GM12878 (cell line): ENCODE data around the gene CFAP45.

Experiments used
- EZH2 ChIP-seq: IDR thresholded peaks from 2 replicates; pipeline ENCODE4 v1.6.1; 2012; ENCODE audit warnings: low read depth, mild to moderate bottlenecking, control low read depth, inconsistent platforms, low read length, borderline replicate concordance; ENCODE audit not compliant: control insufficient read depth
- PAX8 ChIP-seq: fragments of 450-650 bp; IDR thresholded peaks from 2 replicates; pipeline ENCODE4 v1.6.1; 2017; ENCODE audit warnings: mild to moderate bottlenecking, moderate library complexity
- POLR2A ChIP-seq: IDR thresholded peaks from 2 replicates; pipeline ENCODE4 v1.6.1; 2011; ENCODE audit warnings: low read depth, mild to moderate bottlenecking, low read length
- SMC3 ChIP-seq: IDR thresholded peaks from 2 replicates; pipeline ENCODE4 v1.6.1; 2011; ENCODE audit warnings: low read length, improper control_type of control experiment, borderline replicate concordance
- TBL1XR1 ChIP-seq: IDR thresholded peaks from 2 replicates; pipeline ENCODE4 v1.6.1; 2012; ENCODE audit warnings: low read depth, low read length, improper control_type of control experiment
- TF ChIP-seq, protein P1 (sequence below), 3 experiments: IDR thresholded peaks in 2 of 3; conservative IDR thresholded peaks in 1 of 3; 2 replicates each; pipeline ENCODE4 v1.5.1; 2011; ENCODE audit warnings: low read depth in 3 of 3, low read length in 3 of 3, mild to moderate bottlenecking in 3 of 3, control low read depth in 2 of 3, moderate library complexity in 2 of 3, inconsistent platforms in 1 of 3, mixed read lengths in 1 of 3; ENCODE audit not compliant: control insufficient read depth in 2 of 3, insufficient read depth in 1 of 3; ENCODE audit errors: extremely low read depth in 1 of 3

DNA sequence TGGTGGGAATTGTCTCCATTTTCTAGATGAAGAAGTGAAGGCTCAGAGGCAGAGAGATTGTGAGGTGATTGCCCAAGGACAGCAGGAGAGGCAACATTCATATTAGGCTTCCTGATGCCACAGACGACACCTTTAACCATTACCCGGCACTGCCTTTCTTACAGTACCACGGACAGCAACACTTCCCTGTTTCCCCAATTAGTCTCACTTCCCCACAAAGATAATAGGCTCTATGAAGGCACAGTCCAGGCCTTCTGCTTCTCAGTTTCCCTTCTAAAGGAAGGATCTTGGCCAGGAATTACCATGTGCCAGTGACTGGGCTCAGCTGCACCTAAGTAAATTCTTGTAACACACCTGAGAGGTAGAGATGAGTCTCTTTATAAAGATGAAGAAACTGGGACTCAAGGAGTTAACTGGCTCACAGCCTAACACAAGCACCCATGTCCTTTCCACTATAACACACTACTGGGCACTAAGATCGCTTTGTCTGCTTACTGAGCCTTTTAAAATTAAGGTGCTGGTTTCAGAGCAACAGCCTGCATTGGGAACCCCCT is 35.8 kb upstream of the CFAP45 start:
- no peak for TF ChIP-seq PAX8
- no peak for TF ChIP-seq POLR2A
- no peak for TF ChIP-seq TBL1XR1
- TF ChIP-seq, protein P1, sequence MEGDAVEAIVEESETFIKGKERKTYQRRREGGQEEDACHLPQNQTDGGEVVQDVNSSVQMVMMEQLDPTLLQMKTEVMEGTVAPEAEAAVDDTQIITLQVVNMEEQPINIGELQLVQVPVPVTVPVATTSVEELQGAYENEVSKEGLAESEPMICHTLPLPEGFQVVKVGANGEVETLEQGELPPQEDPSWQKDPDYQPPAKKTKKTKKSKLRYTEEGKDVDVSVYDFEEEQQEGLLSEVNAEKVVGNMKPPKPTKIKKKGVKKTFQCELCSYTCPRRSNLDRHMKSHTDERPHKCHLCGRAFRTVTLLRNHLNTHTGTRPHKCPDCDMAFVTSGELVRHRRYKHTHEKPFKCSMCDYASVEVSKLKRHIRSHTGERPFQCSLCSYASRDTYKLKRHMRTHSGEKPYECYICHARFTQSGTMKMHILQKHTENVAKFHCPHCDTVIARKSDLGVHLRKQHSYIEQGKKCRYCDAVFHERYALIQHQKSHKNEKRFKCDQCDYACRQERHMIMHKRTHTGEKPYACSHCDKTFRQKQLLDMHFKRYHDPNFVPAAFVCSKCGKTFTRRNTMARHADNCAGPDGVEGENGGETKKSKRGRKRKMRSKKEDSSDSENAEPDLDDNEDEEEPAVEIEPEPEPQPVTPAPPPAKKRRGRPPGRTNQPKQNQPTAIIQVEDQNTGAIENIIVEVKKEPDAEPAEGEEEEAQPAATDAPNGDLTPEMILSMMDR (IDR thresholded peaks at IDR 0.05 in 2 of 3, conservative IDR thresholded peaks at IDR 0.05 in 1 of 3; ENCODE audit: control insufficient read depth in 2 of 3, extremely low read depth in 1 of 3, insufficient read depth in 1 of 3, low read depth in 3 of 3, low read length in 3 of 3): no peak
- TF ChIP-seq EZH2: no peak
- TF ChIP-seq SMC3: no peak
